Thyroid gland (tissue), 4 donors: ENCODE data around the gene RARRES2.

Source experiments
- POLR2A ChIP-seq, 2 donors: fragments of 450-650 bp; IDR thresholded peaks; one replicate each; pipeline ENCODE4 v1.6.1; 2017; ENCODE audit warnings: antibody characterized with exemption in 2 of 2, mild to moderate bottlenecking in 2 of 2, moderate library complexity in 1 of 2
- TF ChIP-seq, protein P1 (sequence below), 6 experiments: fragments of 200-600 bp in 3 of 6; fragments of 450-650 bp in 3 of 6; sonication (generic) in 3 of 6; IDR thresholded peaks; one replicate each; pipeline ENCODE4 v1.5.1; 2016 to 2019; ENCODE audit warnings: antibody characterized with exemption in 6 of 6, mild to moderate bottlenecking in 2 of 6, inconsistent platforms in 1 of 6, moderate library complexity in 1 of 6

DNA sequence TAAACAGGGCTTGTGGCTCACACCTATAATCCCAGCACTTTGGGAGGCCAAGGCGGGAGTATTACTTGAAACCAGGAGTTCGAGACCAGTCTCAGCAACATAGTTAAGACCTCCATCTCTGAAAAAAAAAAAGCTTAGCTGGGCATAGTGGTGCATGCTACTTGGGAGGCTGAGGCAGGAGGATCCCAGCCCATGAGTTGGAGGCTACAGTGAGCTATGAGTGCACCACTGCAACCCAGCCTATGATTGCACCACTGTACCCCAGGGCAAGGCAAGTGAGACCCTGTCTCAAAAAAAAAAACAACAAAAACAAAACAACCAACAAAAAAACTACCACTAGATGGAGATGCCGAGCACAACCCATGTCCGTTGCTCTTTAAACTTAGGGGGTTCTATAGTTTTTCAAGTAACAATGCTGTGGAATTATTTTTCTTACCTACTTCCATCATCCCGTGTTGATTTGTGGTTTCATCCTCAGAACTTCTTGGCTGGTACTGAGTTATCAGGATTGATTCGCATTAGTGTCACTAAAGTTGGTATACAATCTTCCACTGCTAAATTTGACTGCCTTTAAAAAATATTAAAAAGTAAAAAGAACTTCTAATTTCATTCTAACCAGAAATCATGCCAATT, 15.0 kb upstream of the RARRES2 start:
- TF ChIP-seq, protein P1, sequence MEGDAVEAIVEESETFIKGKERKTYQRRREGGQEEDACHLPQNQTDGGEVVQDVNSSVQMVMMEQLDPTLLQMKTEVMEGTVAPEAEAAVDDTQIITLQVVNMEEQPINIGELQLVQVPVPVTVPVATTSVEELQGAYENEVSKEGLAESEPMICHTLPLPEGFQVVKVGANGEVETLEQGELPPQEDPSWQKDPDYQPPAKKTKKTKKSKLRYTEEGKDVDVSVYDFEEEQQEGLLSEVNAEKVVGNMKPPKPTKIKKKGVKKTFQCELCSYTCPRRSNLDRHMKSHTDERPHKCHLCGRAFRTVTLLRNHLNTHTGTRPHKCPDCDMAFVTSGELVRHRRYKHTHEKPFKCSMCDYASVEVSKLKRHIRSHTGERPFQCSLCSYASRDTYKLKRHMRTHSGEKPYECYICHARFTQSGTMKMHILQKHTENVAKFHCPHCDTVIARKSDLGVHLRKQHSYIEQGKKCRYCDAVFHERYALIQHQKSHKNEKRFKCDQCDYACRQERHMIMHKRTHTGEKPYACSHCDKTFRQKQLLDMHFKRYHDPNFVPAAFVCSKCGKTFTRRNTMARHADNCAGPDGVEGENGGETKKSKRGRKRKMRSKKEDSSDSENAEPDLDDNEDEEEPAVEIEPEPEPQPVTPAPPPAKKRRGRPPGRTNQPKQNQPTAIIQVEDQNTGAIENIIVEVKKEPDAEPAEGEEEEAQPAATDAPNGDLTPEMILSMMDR (IDR thresholded peaks at IDR 0.05), result peak; percentile 26 to 75 (median 50)
- no peak for TF ChIP-seq POLR2A (IDR thresholded peaks at IDR 0.05)
